T follicular helper cell (primary cell): ENCODE measurements around the gene OR4D1.
A peak's percentile ranks its signal among the peaks of the same experiment; 100 is the strongest.

Experiments
- DNase-seq: peaks from one replicate; pipeline ENCODE4 v3.0.0-alpha.2; 2020; ENCODE audit warnings: low read depth

OR4D1 gene

GRCh38 chr17:58153671-58154070 is 5.5 kb downstream of the OR4D1 start:
- no peak for DNase-seq

DNA sequence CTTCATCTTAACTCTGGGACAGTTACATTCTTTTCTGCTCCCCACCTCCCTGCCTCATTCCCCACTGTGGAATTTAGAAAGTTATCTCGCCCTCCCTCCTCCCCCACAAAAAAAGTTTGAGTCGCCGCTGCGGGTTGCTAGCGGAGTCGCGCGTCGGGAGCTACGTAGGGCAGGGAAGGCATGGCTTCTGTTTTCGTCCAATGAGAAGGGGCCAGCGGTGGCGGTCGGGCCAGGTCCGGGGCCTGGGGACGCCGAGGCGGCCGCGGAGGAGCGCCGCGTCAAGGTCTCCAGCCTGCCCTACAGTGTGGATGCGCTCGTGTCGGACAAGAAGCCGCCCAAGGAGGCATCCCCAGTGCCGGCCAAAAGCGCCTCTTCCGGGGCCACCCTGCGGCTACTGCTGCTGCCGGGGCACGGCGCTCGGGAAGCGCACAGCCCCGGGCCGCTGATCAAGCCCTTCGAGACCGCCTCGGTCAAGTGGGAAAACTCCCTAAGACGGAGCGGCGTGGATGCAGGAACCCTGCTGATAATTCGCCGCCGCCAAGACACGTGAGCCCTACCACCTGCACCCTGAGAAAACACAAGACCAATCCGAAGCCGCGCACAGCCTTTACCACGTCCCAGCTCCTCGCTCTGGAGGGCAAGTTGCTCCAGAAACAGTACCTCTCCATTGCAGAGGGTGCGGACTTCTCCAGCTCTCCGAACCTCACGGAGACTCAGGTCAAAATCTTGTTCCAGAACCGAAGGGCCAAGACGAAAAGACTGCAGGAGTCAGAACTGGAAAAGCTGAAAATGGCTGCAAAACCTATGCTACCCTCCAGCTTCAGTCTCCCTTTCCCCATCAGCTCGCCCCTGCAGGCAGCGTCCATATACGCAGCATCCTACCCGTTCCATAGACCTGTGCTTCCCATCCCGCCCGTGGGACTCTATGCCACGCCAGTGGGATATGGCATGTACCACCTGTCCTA is 8.9 kb downstream of the OR4D1 start:
- DNase-seq = peak; percentile 22

- no peak for DNase-seq
These were observed 10.0 kb downstream of the OR4D1 start for GRCh38 chr17:58158181-58158580.

- DNase-seq = no peak
These were observed 13.4 kb downstream of the OR4D1 start for GRCh38 chr17:58161566-58161965.

- DNase-seq = no peak
These were observed 17.8 kb downstream of the OR4D1 start for GRCh38 chr17:58165981-58166380.

GRCh38 chr17:58166682-58167081 is 18.5 kb downstream of the OR4D1 start, which contains the start of gene OR4D2:
TSS of gene OR4D2 (plus strand) at chr17:58166982. CDS start at chr17:58169656, 2,674 bp downstream.
- DNase-seq = no peak

GRCh38 chr17:58170622-58171021 is 22.4 kb downstream of the OR4D1 start:
- DNase-seq = no peak

GRCh38 chr17:58172369-58173071 is 24.3 kb downstream of the OR4D1 start:
- DNase-seq = peak; percentile 28

DNA sequence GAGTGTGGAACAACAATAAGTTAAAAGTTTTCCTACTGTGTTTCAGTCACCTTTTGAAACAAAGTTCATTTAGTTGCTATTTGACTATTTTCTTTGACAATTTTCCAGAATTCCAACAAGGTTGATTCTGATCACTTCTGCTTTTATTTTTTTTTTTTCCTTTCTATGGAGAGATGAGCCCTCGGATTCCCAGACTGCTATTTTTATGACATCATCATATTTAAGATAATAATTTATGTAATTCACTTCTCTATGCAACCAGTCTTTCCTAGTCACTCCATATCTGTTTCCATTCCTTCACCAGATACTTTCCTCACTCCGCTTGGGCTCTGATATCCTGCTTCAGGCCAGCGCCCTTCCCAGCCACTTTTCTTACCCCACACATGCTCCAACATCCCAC is 26.7 kb downstream of the OR4D1 start:
- no peak for DNase-seq

- DNase-seq = no peak
These were observed 28.0 kb downstream of the OR4D1 start for GRCh38 chr17:58176200-58176599.

DNA sequence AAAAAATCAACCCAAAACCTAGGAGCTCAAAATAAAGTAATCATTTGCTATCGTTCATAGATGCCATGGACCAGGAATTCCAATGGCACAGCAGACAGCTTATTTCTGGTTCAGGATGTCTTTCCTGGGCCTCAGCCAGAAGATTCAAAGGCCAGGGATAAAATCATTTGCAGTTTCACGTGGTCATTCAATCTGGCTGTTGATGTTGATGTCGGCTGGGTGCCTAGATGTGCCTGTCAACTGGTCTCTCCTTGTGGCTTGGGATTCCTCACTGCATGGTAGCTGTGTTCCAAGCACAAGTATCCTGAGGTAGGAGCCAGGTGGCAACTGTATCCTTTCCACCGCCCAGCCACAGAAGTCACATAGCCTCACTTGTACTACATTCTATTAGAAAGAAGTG is 33.6 kb downstream of the OR4D1 start:
- DNase-seq = no peak

GRCh38 chr17:58183514-58183913 is 35.3 kb downstream of the OR4D1 start:
- DNase-seq = no peak

- DNase-seq = no peak
These were observed 36.3 kb downstream of the OR4D1 start for GRCh38 chr17:58184308-58184985.

DNA sequence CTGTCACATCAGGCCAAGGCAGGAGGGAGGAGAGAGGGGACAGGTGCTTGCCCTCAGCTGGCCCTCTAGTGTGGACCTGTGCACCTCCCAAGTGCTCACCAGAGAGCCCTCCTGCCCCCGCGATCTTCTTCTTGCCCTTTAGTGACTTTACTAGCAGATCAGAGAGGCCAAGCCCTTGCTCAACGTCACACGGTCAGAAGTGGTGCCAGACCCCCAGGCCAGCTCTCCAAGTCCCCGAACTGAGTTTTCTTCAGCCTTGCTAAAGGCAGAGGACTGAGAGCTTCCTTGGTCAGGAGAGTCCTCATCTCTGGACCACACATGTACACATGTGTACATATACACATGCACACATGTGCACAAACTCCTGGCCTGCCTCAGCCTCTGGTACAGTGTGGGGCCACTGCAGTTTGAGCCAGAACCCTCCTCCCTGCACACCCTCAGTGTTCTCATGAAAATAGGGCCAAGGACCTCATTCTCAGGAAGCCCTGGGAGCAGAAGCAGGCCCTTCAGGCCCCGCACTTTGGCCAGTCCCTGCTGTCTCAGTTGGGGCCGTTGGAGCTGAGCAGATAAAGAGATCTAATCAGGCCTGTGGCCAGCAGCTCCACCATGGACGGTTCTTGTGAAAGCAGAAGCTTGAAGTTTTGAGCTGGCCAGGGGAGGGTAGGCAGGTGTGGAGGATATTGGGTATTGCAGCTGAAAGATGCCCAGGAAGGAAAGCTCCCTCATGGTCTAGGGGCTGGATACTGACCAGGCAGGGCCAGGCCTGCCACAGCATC is 37.0 kb downstream of the OR4D1 start:
- no peak for DNase-seq

DNA sequence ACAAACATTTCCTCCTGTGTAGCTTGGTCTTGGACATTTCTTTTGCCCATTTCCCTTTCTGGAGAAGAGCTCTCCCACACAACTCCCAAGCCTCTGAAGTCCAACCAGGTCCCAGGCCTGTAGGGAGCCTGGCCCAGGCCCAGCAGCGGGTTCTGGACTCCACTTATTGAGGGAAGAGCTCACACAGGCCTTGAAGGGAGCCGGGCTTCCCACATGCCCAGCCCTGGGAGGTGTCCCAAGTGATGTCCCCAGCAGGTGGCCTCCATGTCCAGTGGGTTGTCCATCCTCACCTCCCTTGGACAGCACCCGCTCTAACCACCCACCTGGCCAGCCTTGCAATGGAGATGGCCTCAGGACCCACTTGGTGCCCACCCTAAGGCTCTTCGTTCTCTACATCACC is 38.4 kb downstream of the OR4D1 start:
- DNase-seq = no peak

- DNase-seq = no peak
These were observed 38.9 kb downstream of the OR4D1 start for GRCh38 chr17:58187063-58187462.

GRCh38 chr17:58187675-58188074 is 39.5 kb downstream of the OR4D1 start:
- no peak for DNase-seq

DNA sequence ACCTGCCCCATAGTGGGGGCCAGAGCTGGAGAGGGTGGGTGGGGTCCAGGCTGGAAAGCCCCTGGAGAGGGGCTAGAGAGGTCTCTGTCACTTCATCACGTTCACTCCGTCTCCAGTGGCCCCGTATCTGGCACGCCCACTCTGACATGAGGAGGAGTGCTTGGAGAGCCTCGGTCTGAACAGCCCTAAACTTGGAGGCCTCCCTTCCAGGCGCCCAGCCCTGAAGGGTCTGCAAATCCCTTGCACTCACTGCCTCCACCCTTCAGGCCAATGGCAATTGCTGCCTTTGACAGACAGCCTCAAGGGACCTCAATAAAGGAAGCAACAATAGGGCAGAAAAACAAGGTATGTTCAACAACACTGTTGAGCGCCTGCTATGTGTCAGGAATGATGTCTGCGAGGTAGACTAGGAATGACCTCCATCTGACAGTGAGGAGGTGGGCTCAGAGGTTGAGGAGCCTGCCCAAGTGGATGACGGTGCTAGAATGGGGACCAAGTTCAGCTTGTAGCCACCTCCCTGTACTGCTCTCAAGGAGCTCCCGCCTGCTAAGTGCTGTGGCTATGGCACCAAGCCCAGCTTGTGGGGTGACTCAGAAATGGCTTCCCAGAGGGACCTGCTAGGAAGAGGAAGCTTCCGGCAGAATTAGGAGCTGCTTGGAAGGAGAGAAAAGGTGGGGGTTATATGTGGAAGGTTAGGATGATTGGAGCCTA is 41.4 kb downstream of the OR4D1 start:
- DNase-seq = no peak

GRCh38 chr17:58191241-58191896 is 43.2 kb downstream of the OR4D1 start:
- DNase-seq = no peak

DNA sequence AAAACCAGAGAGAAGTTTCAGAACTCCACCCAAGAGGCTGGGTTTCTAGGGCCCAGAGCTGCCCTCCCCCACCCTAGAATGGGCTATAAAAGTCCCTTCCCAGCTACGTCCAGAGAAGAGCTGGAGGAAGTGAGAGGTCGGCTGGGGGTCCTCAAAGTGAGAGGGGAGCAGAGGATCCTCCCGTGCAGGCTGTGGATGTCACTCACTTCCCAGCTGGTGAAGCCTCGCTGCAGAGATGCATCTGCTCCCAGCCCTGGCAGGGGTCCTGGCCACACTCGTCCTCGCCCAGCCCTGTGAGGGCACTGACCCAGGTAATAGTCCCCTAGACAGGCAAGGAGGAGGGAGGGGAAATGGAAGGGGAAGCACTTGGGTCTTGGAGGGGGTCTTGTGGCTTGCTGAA is 44.4 kb downstream of the OR4D1 start, which contains the start of gene EPX:
Gene EPX (plus strand): TSS at position 115 of the 400 bp plus-strand sequence. CDS start 121 bp downstream, at position 236.
- DNase-seq = no peak
